AG10803 (cell line): ENCODE results near the gene SH3RF3.

Experiments
- DNase-seq: peaks from one replicate; pipeline ENCODE4 v3.0.0; 2010; ENCODE audit warnings: low read depth
- H3K4me3 ChIP-seq: 2 replicates; pipeline ENCODE4 v1.5.1; 2011; ENCODE audit warnings: mild to moderate bottlenecking, low read length, control low read depth
- TF ChIP-seq, protein P1 (sequence below): conservative IDR thresholded peaks from 2 replicates; pipeline ENCODE4 v1.5.1; 2011; ENCODE audit warnings: mild to moderate bottlenecking, low read length, control low read depth, inconsistent platforms

Gene SH3RF3

DNA sequence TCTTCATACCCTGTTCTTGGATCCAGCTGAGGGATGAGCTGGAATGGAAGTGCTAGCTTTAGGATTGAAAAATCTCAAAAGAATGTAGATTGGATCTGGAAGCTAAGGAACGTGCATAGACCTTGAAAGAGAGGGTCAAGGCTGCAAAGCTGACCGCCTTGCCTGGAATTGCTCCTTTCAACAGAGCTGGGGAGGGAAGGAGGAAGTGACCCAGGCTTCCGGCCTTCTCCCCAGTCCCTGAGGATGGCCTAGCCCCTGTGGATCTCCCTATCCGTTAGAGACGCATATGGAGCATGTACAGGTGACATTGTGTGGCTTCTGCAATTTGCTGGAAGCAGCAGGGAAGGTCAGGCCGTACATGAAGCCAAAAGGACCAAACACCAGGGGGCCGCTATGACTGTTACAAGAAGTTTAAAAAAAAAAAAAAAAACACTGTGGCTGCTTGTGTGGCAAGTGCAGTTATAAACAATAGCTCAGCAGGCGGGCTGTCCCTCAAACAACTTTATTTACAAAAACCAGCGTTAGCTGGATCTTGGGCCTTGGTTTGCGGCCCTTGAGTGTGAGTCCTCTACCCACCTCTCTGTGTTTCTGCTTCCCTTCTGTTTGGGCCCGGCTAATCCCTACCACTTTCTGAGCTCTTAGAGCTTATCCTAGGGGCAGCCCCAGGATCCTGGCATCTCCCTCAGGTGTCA is 257.1 kb downstream of the SH3RF3 start:
- no peak overlapping the region for H3K4me3 ChIP-seq
- TF ChIP-seq, protein P1, sequence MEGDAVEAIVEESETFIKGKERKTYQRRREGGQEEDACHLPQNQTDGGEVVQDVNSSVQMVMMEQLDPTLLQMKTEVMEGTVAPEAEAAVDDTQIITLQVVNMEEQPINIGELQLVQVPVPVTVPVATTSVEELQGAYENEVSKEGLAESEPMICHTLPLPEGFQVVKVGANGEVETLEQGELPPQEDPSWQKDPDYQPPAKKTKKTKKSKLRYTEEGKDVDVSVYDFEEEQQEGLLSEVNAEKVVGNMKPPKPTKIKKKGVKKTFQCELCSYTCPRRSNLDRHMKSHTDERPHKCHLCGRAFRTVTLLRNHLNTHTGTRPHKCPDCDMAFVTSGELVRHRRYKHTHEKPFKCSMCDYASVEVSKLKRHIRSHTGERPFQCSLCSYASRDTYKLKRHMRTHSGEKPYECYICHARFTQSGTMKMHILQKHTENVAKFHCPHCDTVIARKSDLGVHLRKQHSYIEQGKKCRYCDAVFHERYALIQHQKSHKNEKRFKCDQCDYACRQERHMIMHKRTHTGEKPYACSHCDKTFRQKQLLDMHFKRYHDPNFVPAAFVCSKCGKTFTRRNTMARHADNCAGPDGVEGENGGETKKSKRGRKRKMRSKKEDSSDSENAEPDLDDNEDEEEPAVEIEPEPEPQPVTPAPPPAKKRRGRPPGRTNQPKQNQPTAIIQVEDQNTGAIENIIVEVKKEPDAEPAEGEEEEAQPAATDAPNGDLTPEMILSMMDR = no peak
- no peak for DNase-seq

DNA sequence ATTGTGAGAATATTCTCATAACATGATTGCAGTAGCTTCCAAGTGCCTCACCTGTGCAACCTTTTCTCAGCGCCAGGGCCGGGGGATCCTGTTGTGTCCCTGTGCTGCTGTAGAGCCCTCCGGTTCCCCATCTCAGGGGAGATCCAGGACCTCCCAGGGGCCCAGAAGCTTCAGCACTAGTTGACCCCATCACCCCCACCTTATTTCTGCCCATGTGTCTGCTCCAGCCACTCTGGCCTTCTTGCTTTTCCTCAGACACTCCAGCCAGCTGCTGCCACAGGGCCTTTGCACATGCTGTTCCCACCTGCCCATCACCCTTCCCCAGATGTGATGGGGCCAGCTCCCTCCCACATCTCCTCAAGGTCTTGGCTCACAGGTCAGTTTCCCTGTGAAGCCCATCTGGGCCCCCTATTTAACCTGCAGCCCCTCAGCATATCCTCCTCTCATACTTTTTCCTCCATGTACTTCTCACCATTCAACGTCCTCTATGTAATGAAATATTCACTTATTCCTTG is 258.3 kb downstream of the SH3RF3 start:
- DNase-seq = no peak
- TF ChIP-seq, protein P1 = no peak
- H3K4me3 ChIP-seq = no peak overlapping the region

DNA sequence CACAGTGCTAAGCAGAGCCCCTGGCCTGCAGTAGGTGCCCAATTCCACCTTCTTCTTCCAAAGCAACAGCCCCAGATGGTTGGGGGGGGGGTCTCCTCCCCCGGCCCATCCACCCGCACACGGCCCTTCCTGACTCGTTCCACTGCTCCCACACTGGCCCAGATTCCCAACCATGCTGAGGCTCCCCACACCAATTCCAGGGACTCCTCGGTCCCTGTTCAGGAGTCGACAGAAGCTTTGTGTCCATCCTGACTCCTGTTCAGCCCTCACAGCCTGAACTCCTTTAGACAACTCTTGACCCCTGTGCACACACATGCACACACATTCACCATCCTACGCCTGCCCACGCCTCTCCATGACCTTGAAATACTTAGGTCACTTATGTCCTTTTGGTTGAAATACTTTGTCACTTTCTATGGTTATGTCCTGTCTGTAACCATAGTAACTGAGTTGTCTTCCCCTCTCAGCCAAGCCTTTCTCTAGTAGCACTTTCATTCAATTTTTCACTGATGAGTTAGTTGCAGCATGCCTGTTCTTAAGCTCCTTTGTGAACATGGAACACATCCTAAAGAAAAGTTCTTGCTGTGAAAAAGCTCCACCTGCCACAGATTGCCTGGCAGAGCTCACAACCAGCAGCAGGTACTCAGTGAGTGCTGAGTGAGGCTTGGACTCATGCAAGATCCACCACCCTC is 258.9 kb downstream of the SH3RF3 start:
- TF ChIP-seq, protein P1 = no peak
- no peak overlapping the region for H3K4me3 ChIP-seq
- no peak for DNase-seq

DNA sequence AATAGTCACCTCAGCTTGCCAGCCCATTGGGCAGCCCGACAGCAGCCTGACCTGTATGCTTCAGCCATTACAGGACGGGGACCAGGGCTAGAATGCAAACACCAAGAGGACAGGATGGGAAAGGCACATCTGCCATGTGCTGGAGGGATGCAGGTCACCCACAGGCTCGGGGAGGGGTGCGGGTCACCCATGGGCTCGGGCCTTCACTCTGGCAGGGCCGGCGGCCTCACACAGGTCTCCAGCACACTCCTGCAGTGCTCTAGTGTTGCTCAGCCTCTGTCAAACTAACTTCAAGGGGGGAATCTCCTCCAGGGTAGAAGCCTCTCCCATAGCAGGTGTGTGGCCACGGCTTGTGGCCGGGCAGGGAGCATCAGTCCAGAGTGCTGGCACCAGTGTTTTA is 262.2 kb downstream of the SH3RF3 start:
- TF ChIP-seq, protein P1 = no peak
- no peak for DNase-seq
- no peak overlapping the region for H3K4me3 ChIP-seq

DNA sequence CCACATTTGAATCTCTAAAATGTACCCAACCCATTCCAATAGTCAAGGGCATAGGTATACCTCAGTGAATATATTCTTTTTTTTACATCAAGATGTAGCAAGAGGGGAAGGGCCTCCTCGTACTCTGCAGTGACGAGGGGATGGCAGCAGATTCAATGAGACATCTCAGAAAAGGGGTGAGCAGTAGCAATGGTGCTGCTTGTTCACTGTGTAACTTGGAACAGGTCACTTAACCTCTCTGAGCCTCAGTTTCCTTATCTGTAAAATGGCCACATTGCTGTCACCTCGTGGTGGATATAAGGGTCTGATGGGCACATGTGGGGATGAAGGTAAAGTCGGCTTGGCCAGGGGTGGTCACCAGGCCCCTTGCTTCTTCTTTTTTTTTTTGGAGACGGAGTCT is 263.1 kb downstream of the SH3RF3 start:
- TF ChIP-seq, protein P1 = no peak
- no peak for DNase-seq
- no peak overlapping the region for H3K4me3 ChIP-seq

DNA sequence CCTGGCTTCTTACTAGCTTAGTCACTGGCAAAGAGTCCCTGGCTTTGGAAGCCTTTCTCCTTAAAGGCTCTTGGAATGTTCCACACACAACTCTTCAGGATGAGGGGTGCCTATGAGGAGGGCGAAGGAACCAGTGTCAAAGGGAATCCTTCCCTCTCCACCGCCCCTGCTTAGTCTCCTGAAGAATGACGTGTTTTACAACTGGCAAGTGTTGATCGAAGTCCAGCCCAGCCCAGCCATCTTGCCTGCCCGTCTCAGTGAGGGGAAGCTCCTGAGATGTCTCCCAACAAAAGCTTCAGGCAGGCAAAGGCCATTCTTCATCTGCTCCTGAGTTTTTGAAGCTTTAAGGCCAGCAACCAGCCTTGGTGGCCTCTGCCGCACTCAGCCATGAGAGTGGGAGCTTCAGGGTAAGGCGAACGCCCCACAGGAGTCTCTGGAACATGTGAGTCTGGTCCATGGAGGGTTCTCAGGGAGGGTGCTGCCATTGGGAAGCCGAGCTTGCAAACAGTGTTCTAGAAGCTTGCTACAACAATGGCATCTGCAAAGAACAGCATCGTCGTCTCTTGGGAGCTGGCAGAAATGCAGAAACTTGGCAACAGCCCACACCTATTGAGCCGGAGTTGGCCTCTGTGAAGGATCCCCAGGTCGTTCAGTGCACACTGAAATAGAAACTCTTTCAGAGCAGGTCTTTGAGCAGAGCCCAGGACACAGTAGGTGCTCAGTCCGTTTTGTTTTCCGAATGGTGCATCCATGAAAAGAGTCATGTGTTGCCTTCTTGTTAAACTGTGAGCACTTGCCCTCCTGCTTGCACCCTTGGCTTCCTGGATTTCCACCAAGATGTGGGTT is 264.0 kb downstream of the SH3RF3 start:
- DNase-seq = no peak
- no peak overlapping the region for H3K4me3 ChIP-seq
- TF ChIP-seq, protein P1 = no peak
